Stimulated activated CD8-positive, alpha-beta memory T cell treated with anti-CD3 and anti-CD28 coated beads, Interleukin-15, amount 100 ng/mL, for 48 hours (primary cell): ENCODE data around the gene SPDYE2B.
"Not testable (repeated sequence)": the region's sequence is repeated elsewhere in the genome, so short reads cannot be mapped to it uniquely, and the experiment has no call there.

Experiments used
- DNase-seq, 2 donors: peaks; one replicate each; pipeline ENCODE4 v3.0.0-alpha.2; 2020; ENCODE audit warnings: low read depth in 2 of 2

SPDYE2B gene, protein sequence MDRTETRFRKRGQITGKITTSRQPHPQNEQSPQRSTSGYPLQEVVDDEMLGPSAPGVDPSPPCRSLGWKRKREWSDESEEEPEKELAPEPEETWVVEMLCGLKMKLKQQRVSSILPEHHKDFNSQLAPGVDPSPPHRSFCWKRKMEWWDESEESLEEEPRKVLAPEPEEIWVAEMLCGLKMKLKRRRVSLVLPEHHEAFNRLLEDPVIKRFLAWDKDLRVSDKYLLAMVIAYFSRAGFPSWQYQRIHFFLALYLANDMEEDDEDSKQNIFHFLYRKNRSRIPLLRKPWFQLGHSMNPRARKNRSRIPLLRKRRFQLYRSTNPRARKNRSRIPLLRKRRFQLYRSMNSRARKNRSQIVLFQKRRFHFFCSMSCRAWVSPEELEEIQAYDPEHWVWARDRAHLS

DNA sequence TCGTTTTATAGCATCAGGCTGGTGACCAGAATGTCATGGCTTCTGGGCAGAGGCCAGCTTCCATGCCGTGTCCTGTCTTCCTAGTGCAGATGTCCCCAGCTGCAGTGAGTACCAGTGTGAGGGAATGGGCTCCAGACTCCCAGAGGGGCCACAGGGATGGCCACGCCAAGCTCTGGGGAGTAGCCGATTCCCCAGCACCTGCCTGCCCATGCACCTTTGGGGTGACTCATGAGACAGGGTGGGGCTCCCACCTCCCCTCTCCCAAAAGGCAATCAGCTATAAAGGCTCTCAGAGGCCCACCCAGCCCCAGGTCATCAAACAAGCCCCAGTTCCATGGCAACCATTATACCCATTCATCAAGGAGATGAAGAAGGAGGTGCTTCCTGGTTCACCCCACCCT is at the start of gene SPDYE2B:
Gene SPDYE2B (plus strand): TSS at position 396 of the 400 bp plus-strand sequence. CDS start 2,030 bp downstream, outside the sequence.
- not testable (repeated sequence) for DNase-seq

DNA sequence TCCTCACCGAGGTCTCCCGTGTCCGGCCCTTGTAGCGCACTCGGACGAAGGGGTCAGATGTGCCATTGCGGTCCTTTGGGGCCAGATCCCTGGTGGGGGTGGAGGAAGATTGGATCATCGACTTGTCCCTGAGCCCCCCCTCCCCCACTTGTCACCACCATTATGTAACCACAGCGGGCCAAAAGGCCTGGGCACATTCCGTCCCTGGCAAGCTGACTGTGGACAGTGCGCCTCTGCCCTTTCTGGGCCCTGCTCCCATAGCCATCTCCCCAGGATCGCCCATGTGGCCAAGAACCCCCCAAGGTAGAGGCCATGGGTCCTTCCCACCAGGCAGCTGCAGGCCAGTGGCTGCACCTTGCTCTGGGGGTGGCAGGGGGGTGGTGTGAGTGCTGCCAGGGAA is 47.8 kb upstream of the SPDYE2B start:
- not testable (repeated sequence) for DNase-seq

DNA sequence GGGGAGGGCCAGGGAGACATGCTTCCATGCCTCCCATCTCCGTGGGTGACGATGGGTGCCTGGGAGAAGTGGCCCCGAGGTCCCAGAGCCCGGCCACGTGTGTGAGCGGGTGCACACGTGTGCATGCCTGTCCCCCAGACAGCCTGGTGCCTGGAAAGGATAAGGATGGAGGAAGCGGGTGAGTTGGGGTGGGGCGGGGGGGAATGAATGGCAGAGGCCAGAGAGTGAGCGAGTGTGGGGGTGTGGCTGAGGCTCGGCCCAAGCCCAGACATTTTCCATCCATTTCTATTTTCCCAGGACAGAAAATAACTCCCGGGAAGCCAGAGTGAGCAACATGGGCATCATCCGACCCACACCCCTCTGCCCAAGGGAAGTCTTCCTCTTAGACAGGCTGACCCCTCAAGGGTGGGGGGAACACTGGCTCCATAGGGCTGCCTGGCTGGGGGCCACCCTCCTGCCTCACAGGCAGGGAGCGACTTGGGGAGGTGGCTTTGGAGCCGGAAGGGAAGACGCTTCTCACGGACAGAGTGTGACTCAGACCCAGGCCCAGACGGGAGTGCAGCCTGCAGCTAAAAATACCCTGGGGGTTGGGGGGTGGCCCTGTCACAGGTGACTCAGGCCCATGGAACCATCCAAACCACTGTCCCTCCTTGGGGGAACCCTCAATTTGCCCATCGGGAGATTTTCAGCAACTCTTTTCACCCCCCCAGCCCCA is 45.5 kb upstream of the SPDYE2B start:
- DNase-seq = not testable (repeated sequence)

DNA sequence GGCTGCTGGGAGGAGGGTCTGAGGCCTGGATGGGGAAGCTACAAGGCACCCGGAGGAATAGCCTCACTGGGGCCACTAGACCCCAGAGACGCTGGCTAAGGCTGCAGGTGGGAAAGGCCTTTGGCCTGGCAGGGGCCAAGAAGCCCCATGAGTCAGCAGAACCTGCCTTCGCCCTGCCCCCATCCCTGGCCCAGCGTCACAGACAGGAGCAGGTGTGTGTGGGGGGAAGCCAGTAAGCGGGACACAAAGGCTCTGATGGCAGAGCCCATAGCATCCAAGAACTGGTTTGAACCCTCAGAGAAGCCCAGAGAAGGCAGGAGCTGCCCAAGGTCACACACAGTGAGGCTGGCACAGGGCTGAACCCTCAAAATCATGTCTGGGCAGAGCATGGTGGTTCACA is 43.3 kb upstream of the SPDYE2B start:
- DNase-seq = not testable (repeated sequence)

DNA sequence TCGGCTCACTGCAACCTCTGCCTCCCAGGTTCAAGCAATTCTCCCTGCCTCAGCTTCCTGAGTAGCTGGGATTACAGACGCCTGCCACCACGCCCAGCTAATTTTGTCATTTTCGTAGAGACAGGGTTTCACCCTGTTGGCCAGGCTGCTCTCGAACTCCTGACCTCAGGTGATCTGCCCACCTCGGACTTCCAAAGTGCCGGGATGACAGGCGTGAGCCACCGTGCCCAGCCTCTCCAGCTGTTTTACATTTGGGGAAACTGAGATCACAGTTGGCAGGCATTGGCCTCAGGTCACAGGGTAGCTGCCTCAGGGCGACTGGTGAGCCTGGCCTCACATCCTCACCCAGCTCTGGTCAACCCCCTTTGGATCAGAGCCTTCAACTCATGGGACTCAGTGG is 40.4 kb upstream of the SPDYE2B start:
- not testable (repeated sequence) for DNase-seq

DNA sequence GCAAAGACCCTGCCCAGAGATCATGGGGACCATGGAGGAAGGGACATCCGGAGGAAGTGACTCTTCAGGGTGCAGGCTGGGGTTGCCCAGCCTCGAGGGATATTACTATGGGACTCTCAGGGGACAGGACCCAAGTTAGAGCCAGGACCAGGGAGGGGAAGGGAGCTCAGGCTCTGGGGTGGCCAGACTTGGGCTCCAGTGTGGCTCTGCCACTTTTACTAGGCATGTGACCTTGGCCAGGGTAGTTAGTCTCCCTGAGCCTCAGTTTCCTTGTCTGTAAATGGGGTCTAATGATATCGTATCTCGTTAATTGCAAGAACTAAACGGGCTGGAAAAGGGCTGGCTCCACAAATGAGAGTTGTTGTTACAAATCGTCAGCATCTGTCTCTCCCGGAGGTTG is 39.7 kb upstream of the SPDYE2B start:
- DNase-seq = not testable (repeated sequence)

DNA sequence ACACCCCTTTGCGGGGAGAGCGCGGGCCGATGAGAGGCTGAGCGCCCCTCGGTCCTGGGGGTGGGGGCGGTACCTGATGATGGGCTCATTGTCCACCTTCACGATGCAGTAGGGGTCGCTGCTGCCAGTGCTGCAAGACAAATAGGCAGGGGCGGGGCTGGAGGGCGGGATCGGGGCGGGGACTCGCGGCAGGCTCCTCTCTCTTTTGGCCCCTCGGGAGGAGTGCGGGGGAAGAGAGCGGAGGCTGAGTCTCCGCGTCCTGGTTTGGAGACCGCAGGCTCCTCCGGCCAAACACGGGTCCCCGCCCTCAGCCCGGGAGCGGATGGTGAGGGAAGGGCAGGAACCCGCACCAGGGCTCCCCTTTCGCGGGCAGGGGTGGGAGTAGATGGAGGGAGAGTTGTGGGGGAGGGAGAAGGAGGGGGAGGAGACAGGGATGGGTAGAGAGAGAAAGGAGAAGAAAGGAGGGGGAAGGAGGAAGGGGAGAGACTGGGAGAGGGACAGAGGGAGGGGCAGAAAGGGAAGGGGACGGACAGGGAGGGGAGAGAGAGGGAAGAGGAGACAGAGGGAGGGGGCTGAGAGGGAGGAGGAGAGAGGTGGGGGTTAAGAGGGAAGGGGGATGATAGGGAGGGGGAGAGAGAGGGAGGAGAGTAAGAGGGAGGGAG is 39.0 kb upstream of the SPDYE2B start:
- not testable (repeated sequence) for DNase-seq

DNA sequence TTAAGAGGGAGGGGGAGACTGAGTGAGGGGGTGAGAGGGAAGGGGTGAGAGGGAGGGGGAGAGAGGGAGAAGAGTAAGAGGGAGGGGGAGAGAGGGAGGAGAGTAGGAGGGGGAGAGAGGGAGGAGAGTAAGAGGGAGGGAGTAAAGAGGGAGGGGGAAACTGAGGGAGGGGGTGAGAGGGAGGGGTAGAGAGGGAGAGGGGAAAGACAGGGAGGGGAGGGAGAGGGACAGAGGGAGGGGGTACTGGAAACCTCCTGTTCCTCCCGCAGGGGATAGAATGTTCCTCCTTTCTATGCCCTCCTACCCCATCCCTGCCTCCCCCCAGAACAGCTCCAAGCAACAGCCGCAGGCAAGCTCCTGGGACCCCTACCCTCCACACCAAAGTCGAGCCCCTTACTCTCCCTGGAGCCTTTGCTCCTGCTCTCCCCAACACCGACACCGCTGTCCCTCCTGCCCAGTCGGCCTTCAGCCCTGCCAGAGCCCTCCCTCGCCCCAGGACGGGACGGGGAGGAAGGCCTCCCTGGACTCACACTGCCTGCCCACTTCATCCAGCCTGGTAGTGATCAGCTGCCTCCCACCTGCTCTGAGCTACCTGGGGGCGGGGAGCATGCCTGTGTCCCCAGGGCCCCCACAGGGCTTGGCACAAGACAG is 38.3 kb upstream of the SPDYE2B start:
- DNase-seq = not testable (repeated sequence)

DNA sequence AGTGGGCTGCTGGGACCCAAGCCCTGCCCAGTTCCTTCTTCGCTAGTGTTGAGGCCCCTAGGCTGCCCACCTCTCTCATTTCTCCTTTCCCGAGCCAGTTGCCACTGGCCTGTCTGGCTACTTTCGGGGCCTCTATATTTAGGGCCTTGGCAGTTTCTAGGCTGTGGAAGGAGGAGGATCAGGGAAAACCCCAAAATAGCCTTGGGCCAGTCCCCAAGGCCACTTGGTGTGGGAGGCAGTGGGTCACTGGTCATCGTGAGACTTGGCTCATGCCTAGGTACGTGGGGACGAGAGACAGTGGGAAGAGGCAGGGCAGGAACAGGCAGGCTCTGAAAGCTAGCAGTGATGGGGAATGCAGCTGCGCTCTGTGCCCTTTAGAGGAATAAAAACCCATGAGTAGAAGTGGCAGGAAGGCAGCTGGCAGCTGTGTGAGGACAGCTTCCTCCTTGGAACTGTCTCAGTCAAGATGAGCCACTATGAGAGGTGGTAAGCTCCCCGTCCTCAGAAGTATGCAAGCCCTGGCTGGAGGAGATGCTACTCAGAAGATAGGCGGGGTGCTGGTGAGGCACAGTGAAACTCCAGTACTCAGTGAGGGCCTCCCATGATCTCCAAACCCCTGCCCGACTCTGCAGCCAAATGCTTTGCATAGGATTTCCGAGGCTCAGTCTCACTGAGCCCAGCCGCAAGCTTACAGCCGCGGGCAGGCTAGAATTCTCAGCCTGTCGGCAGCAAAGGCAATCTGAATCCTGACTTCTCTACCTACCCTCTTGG is 36.4 kb upstream of the SPDYE2B start:
- not testable (repeated sequence) for DNase-seq

DNA sequence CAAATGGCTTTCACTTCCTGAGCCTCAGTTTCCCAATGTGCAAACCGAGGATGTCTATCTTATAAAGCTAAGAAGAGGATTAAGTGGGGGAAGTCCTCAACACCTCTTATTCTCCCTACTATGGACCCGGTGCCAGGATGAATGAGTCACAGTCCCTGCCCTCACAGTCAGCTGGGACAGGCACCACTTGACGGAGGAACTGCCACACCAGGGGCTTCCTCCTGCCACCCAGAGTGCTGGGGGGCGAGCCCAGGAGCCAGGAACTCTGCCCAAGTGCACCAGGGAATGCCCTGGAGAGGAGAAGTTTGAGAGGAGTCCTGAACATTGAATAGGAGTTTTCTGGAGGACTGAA is 35.8 kb upstream of the SPDYE2B start:
- not testable (repeated sequence) for DNase-seq

DNA sequence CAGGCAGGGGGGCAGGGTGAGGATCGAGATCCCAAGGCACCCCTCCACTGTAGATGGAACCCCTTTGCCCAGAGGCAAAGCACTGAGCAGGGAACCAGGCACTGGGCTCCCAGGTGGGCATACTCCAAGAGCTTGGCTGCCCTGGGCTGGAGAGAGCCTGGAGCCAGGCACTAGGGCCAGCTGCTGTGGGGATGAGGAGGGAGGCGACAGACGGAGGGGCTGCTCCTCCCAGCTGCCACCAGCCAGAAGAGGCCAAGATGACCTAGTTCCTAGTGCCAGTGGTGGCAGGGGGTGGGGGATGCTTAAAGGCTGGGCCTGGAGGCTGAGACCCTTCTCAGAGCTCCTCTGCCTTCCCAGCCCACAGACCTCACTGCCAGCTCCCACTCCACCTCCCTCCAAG is 35.2 kb upstream of the SPDYE2B start:
- not testable (repeated sequence) for DNase-seq

DNA sequence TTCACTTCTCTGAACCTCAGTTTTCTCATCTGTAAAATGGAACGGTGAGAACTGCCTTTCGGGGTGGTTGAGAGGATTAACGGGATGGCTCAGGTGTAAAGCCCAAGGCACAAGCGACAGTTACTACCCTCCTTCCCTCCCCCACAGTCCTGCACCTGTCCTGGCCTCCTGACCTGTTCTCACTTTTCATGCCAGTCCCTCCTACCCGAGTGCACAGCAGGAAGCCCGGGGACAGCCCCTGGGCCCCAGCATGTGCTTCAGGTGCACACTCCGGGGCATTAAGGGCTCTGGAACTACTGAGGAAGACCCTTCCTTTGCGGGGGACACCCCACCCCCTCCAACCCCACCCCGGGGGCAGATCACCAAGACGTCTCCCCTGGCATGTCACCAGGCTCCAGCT is 34.2 kb upstream of the SPDYE2B start:
- not testable (repeated sequence) for DNase-seq

DNA sequence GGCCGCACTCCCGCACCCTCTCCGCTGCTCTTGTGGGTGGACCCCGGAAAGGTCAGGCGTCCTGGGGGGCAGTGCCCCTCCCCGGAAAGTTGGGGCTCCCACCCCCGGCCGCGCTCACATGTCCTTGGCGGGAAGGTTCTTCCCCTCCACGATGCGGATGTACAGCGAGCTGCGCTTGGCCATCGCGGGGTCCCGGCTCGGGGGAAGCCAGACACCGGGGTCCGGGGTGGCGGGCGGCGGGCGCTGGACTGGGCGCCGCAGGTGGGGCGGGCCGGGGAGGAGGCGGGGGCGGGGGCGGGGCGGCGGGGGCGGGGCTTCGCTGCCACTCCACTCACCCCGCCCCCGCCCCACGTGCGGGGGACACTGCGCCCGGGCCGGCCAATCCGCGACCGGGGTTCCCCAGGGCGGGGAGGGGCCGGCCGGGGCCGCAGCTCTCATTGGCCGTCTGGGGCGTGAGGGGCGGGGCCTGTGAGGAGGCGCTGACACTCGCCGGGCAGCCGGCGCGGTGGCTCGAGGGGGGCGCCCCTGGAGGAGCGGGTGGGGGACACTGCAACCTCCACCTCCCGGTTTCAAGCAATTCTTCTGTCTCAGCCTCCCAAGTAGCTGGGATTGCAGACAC is 33.5 kb upstream of the SPDYE2B start, which contains the start of gene RASA4:
Gene RASA4 (minus strand): TSS at position 250 of the 619 bp plus-strand sequence. CDS start 67 bp downstream, at position 183.
- not testable (repeated sequence) for DNase-seq

DNA sequence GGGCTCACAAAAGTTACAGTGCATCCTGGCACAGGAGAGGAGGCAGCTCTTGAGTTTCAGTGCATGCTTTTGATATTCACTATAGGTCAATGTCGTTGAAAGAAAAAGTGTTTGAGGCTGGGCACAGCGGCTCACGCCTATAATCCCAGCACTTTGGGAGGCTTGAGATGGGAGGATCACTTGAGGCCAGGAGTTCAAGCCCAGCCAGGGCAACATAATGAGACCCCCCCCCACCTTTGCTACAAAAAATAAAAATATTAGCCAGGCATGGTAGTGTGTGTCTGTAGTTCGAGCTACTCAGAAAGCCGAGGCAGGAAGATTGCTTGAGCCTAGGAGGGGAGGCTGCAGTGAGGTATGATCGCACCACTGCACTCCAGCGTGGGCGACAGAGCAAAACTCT is 32.0 kb upstream of the SPDYE2B start:
- DNase-seq = not testable (repeated sequence)

DNA sequence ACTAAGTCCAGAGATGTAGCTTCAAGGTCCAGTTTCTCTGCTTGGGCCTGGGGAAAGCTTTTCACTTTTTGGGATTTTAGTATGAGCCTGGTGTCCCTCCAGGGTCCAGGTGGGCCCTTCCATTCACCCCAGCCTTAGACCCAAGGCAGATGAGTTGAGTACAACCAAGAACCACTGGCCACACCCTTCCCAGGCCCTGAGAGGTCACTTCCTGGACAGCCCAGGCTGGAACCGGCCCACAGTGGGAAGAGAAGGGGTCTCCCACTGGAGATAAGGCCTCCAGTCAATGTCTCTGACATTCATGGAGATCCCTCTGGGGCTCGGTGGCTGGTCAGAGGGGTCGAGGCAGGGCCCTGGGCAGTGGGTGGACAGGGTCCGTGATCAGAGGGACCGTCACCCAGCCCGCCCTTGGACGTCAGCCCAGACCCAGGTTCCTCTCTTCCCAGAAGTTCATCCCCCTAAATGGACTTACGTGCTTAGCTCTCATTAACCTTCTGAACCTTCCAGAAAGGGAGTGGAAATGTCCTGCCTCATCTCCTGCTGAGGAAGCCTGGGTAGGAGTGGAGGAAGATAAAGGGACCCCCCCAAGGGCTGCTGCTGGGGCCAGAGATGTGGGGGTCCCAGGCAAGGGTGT is 22.7 kb upstream of the SPDYE2B start:
- DNase-seq = not testable (repeated sequence)

DNA sequence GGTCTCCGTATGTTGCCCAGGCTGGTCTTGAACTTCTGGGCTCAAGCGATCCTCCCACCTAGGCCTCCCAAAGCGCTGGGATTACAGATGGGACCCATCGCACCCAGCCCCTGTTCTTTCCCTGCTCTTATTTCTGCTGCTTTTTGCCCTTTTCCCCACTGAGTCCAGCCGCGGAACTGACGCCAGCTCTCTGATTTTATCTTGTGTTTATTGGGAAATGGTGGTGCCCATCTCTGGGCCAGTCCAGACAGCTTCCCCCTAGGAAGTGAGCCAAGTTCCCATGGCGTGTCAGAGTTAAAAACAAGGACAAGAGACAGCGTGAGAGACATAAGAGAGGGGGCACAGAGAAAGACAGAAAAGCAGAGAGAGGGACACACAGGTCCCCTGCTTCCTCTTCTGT is 19.5 kb upstream of the SPDYE2B start:
- DNase-seq = not testable (repeated sequence)

DNA sequence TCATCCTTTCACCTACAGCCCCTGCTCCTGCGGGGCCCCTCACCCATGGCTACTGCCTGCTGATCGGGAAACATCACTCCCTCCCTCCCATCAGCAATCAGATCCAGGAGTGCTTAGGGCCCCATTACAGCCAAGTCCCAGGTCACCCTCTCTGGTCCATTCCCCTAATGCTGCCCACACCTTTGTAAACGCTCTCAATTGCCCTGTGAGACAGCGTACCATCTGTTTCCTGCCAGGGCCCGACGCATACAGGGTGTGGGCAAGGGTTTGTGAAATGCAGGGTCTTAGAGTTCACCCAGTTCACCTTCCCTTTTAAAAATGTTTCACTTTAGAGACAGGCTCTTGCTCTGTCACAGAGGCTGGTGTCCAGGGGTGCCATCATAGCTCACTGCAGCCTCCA is 15.8 kb upstream of the SPDYE2B start:
- not testable (repeated sequence) for DNase-seq

DNA sequence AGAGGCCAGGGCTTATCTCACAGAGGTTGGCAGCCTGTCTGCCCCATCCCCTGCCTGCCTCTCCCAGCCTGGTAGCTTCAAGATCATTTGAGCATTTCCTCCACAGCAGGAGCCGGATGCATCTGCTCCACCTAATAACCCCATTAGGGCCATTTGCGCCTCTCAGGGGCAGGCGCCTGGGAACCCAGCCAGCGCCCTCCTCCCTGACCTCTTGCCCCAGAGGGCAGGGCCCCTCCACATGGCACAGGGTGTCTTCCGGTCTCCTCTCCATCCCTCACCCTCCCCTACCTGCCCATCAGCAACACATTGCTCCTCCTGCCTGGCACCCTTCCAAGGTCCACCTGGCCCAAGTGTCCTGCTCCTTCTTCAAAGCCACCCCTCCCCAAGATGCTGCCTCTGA is 14.8 kb upstream of the SPDYE2B start:
- not testable (repeated sequence) for DNase-seq

DNA sequence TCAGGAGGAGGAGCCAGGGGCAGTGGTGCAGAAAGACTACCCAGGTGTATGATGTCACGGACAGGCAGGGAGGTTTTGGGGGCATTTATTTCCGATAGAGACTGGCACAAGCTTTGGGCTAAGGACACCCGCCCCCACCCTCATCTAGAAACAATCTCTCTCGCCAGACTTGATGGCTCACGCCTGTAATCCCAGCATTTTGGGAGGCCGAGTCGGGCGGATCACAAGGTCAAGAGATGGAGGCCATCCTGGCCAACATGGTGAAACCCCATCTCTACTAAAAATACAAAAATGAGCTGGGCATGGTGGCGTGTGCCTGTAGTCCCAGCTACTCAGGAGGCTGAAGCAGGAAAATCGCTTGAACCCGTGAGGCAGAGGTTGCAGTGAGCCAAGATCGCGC is 13.2 kb upstream of the SPDYE2B start:
- not testable (repeated sequence) for DNase-seq

DNA sequence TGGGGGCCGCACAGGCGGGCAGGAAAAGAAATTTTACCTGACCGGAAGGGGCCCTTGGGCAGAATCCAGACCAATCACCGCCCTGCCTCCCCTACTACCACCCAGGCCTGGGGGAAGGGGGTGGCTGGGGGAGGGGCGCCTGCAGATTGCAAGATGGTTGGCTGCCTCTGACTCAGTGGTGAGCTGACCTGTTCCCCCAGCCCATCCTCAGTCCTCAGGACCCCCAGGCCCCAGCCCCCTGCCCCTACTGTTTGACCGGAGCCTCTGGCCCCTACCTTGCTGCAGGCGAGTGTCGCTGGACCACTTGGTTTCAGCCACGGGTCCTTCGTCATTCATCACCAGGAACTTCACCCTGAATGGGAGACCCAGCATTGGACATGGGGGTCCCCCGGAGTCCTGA is 11.3 kb upstream of the SPDYE2B start:
- not testable (repeated sequence) for DNase-seq
